AG08396 (cell line): Measurements from ENCODE around the gene HOXB2.
A peak's percentile ranks its signal among the peaks of the same experiment; 100 is the strongest.
"Not testable (repeated sequence)": the region's sequence is repeated elsewhere in the genome, so short reads cannot be mapped to it uniquely, and the experiment has no call there.

ENCODE experiments used
- DNase-seq: peaks from one replicate; pipeline ENCODE4 v3.0.0; 2012; ENCODE audit warnings: low spot score, mixed read lengths

Gene HOXB2

GRCh38 chr17:48541036-48541576 is 3.8 kb downstream of the HOXB2 start:
- no peak for DNase-seq

- no peak for DNase-seq
These were observed 4.7 kb downstream of the HOXB2 start for GRCh38 chr17:48540213-48540612.

- peak; percentile 76 for DNase-seq
These were observed 5.7 kb downstream of the HOXB2 start for GRCh38 chr17:48539177-48539576.

GRCh38 chr17:48537316-48537715 is 7.6 kb downstream of the HOXB2 start:
- DNase-seq, result no peak

GRCh38 chr17:48535793-48536559 is 8.9 kb downstream of the HOXB2 start:
- not testable (repeated sequence) for DNase-seq

GRCh38 chr17:48532261-48532660 is 12.6 kb downstream of the HOXB2 start:
- DNase-seq, result no peak

GRCh38 chr17:48530887-48531272 is 14.0 kb downstream of the HOXB2 start, which contains the start of gene HOXB1:
Gene HOXB1 (minus strand): TSS chr17:48531011. CDS start chr17:48530904, 107 bp downstream.
- DNase-seq, result no peak

- DNase-seq, result no peak
These were observed 14.6 kb downstream of the HOXB2 start for GRCh38 chr17:48530208-48530886.

- no peak for DNase-seq
These were observed 15.3 kb downstream of the HOXB2 start for GRCh38 chr17:48529683-48530009.

- no peak for DNase-seq
These were observed 15.8 kb downstream of the HOXB2 start for GRCh38 chr17:48528936-48529682.

GRCh38 chr17:48528153-48528935 is 16.6 kb downstream of the HOXB2 start:
- no peak for DNase-seq

GRCh38 chr17:48527547-48527932 is 17.4 kb downstream of the HOXB2 start:
- no peak for DNase-seq

- no peak for DNase-seq
These were observed 18.0 kb downstream of the HOXB2 start for GRCh38 chr17:48526608-48527546.

GRCh38 chr17:48523010-48523409 is 21.9 kb downstream of the HOXB2 start:
- DNase-seq, result no peak

GRCh38 chr17:48522031-48522653 is 22.8 kb downstream of the HOXB2 start:
- no peak for DNase-seq

- no peak for DNase-seq
These were observed 24.3 kb downstream of the HOXB2 start for GRCh38 chr17:48520631-48521079.

GRCh38 chr17:48519427-48519826 is 25.5 kb downstream of the HOXB2 start:
- no peak for DNase-seq

- no peak for DNase-seq
These were observed 27.4 kb downstream of the HOXB2 start for GRCh38 chr17:48517478-48517877.

- no peak for DNase-seq
These were observed 28.7 kb downstream of the HOXB2 start for GRCh38 chr17:48515925-48516900.
